GM18867 (cell line): Measurements from ENCODE around the gene NUTM2F.
"Not testable (repeated sequence)": the region's sequence is repeated elsewhere in the genome, so short reads cannot be mapped to it uniquely, and the experiment has no call there.

ENCODE experiments used
- ATAC-seq: cut with Tn5 transposase; IDR thresholded peaks from one replicate; pipeline ENCODE4 v1.9.1; 2021; ENCODE audit warnings: mild to moderate bottlenecking, moderate library complexity; ENCODE audit not compliant: unreplicated experiment

NUTM2F gene

DNA sequence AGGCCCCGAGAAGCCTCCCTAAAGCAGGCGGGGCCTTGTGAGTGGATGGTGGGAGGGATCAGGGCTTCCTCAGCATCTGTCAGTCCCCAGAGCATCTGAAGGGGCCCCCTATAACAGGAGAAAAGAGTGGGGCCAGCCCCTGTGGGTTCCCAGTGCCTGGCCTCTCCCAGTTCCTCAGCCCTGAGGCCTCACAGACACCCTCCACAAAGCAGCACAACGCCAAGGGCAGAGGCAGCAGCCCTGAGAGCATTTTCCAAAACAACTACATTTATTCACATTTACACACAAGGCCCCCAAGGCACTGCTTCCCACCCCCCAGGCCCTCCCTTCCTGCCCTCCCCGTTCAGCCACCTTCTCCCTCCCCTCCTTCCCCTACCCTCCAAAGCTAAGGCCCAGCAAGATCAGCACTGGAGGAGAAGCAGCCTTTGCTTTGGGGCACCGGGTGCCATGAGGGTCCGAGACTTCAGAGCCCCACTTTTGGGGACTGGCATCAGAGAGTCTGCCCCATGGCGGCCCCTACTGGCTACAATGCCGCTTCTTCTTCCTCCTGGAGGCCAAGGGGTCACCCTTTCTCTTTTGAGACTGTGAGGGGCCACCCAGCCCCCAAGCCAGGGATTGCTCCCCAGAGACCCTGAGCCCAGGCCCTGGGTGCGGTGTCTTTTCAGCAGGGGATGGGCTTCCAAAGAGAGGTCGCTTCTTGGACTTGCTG, 10.3 kb downstream of the NUTM2F start:
- ATAC-seq = not testable (repeated sequence)

DNA sequence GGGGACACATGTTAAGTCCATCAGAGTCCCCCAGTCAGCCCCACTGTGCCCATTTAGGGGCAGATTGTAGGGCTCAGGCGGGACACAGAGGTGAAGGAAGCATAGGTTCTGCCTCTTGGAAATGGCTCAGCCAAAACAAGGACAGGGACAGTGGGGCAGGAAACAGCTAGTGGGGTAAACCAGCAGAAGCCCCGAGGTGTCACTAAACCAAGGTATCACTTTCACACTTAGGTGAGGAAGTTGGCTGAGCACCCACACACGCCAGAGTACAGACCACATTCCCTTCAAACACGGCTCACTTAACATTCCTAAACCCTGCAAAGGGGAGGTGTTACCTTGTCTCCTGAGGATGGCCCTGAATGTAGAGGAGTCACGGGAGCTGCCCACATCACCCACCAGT, 12.2 kb downstream of the NUTM2F start:
- ATAC-seq = peak; percentile 81

- not testable (repeated sequence) for ATAC-seq
Observed at GRCh38 chr9:94315034-94315984, 13.1 kb downstream of the NUTM2F start.

GRCh38 chr9:94303321-94303720, 25.1 kb downstream of the NUTM2F start:
- no peak for ATAC-seq

- ATAC-seq = no peak
Observed at GRCh38 chr9:94302426-94302825, 26.0 kb downstream of the NUTM2F start.

DNA sequence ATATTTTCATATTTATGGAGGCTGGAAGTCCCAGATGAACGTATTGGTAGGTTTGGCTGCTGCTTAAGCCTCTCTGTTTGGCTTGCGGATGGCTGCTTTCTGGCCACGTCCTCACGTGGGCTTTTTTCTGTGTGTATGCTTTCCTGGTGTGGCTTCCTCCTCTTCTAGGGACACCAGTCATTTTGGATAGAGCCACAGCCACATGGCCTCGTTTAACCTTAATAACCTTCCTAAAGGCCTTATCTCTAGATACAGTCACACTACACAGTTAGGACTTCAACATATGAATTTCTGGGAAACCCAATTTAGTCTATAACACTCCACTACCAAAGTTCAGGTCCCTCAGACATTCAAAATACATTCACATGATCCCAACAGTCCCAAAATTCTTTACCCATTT, 26.9 kb downstream of the NUTM2F start:
- no peak for ATAC-seq

DNA sequence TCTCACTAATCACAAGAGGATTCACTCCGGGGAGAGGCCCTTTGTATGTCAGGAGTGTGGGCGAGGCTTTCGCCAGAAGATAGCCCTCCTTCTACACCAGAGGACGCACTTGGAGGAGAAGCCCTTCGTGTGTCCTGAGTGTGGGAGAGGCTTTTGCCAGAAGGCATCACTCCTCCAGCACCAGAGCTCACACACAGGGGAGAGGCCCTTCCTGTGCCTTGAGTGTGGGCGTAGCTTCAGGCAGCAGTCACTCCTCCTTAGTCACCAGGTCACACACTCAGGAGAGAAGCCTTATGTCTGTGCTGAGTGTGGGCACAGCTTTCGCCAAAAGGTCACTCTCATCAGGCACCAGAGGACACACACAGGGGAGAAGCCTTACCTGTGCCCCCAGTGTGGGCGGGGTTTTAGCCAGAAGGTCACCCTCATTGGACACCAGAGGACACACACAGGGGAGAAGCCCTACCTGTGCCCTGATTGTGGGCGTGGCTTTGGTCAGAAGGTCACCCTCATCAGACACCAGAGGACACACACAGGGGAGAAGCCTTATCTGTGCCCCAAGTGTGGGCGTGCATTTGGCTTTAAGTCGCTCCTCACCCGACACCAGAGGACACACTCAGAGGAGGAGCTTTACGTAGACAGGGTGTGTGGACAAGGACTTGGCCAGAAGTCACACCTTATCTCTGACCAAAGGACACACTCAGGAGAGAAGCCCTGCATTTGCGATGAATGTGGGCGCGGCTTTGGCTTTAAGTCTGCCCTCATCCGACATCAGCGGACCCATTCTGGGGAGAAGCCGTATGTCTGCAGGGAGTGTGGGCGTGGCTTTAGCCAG, 27.8 kb downstream of the NUTM2F start:
- no peak for ATAC-seq

DNA sequence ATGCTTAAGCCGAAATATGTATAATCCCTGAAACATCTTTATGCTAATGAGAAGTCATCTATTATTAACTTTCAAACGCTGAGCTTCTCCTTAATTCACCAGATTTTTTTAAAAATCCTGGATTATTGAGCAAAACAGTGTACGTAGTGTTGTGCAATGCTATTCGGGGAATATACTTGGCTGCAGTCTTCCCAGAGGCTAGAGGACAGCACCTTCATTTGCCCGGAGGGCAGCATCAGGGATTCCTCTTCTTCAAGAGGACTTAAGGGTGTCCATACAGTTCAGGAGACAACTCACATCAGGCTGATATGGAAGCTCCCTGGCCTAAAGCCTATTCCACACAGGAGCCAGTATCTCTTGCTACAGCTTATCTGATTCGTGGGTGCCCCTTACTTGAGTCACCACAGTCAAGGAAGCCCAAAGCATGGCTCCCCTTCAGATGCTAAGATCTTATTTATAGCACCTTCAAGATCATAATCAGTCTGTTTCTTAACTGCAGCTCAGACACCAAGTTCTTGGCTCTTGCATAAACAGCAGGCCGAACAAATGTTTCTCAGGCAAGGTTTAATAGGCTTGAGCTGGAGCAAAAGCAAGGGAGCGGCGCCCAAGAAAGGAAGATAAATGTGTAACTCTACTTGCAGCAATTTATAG, 29.4 kb downstream of the NUTM2F start:
- no peak for ATAC-seq

DNA sequence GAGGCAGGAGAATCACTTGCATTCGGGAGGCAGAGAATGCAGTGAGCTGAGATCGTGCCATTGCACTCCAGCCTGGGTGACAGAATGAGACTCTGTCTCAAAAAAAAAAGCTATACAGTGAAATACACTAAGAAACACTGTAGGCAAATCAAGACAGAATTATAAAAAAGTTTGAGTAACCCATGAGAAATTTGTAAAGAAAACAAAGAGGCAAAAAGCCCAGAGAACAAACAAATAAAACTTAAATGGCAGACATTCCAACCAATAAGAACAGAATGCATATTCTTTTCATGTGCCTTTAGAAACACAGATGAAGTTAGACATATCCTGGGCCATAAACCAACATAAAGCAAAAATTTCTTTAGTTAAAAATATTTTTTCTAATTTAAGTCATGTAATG, 38.8 kb downstream of the NUTM2F start:
- no peak for ATAC-seq

DNA sequence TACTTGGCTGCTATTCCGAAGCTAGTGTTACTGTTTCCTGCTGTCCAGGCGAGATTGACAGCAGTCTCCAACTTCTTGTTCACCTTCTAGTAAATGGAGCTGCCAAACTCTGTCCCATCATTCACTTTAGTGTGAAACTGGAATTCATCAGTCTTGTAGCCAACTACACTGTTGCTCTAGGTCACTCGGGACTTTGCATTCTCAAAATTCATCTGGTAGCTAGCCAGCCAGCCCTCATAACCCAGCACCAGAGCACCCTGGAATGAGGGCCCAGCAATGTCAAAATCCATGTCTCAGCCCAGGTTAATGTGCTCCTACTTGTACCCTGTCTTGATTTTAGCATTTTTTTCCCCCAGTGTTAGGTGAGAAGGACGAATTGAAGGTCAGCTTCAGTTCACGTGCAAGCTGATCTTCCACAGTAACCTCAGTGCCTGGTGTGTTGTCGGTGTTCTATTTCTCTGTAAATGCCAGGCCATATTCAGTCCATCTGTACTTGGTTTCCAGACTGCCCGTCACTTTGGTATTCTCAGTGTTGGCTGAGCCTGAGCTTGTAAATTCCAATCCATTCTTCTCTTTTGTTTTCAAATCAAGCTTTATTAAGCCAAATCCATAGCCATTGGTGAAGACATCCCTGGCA, 40.4 kb downstream of the NUTM2F start:
- ATAC-seq = no peak

- no peak for ATAC-seq
Observed at GRCh38 chr9:94286116-94286515, 42.3 kb downstream of the NUTM2F start.

GRCh38 chr9:94281101-94281500, 47.3 kb downstream of the NUTM2F start:
- no peak for ATAC-seq

DNA sequence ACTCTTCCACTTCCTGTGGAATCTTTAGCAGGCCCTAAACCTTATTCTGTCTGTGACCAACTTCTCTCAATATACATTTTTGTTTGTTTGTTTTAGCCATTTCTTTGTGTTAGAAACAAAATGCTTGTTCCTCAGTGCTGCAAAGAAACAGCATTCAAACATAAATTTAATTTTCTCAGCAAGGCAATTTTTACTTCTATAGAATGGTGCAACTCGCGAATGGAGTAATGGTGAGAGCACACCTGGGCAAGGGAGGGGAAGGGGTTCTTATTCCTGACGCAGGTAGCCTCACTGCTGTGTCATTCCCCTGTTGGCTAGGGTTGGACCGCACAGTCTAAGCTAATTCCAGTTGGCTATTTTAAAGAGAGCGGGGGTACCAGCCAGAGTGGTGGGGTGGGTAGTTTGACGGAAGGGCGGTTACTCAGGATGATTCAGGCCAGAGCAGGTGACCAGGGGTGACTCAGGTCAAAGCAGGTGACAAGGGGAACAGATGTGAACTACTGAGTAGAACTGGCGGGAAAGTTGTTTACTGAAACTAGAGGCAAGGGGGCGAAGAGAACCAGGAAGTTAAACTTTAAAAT, 47.9 kb downstream of the NUTM2F start:
- ATAC-seq = no peak

DNA sequence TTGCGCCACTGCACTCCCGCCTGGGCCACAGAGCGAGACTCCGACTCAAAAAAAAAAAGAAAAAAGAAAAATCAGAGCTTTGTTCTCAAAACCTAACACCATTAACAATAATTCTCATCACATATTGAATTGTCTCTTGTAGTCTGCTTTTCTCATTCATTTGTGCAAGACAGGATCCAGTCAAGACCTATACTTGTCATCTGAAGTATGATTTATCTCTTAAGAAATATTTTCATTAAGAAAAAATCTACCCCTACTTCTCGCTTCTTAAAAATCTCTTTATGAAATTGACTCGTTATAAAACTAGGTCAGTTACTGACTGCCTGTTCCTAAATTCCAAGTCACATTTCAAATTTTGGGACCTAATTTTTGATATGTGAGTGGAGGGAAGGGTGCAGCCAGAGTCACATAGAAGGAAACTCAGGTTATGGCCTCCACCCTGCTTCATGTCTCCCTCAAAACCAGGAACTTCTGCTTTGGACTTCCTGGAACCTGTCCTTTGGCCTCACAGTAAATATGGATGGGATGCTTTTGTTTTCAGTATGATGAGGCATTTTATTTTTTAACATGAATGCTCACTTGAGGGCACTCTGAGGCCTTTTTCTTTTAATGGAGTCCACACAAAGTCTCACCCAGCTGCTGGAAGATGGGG, 50.4 kb downstream of the NUTM2F start:
- no peak for ATAC-seq

DNA sequence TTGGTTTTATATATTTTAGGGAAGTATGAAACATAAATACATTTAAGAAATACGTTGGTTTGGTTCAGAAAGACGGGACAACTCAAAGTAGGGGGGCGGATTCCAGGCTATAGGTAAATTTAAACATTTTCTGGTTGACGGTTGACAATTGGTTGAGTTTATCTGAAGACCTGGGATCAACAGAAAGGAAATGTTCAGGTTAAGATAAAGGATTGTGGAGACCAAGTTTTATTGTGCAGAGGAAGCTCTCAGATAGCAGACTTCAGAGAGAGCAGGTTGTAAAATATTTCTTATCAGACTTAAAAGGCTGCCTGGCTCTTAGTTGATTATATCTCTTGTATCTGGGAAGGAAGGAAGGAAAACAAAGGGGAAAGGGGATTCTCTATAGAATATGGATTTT, 51.4 kb downstream of the NUTM2F start:
- not testable (repeated sequence) for ATAC-seq

- ATAC-seq = no peak
Observed at GRCh38 chr9:94270009-94270408, 58.4 kb downstream of the NUTM2F start.

GRCh38 chr9:94269264-94269663, 59.2 kb downstream of the NUTM2F start:
- ATAC-seq = no peak
